ENCODE results near the gene RGL1.

RGL1 gene

DNA sequence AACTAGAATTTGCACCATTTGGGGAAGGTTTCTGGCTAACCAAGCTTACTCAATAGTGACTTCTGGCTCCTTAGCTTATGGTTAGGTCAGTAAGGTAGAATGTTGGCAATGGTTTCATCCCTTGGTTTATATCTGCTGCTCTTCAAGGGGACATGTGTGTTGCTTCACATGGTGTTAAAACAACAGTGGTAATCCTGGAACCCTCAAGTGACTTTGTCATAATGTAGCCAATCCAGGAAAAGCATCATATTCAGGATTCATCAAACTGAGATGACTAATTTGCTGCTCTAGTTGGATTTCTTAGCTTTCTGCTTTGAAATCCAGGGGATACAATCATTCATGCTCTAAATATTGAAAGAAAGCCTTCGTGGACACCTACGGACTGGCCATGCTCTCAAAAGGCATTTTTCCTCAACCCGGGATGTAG, 108.7 kb downstream of the RGL1 start:
- Histone ChIP-seq H3K4me1 (ENCODE audit: control insufficient read depth, low read depth, low read length) (no peaks in the 10 kb centered on the region), H3K36me3 (ENCODE audit: control insufficient read depth, low read depth, low read length) (no peaks in the 10 kb centered on the region), H3K9me3 (ENCODE audit: control insufficient read depth, low read depth, low read length) (no peaks in the 10 kb centered on the region), H3K27me3 (ENCODE audit: control insufficient read depth, insufficient read depth, low read length) (no peaks in the 10 kb centered on the region), H3K4me3 (ENCODE audit: low read length) (no peak overlapping the region), H3K27ac (ENCODE audit: low read length) (no peak overlapping the region), H3K9ac (ENCODE audit: low read length) (no peak overlapping the region)

DNA sequence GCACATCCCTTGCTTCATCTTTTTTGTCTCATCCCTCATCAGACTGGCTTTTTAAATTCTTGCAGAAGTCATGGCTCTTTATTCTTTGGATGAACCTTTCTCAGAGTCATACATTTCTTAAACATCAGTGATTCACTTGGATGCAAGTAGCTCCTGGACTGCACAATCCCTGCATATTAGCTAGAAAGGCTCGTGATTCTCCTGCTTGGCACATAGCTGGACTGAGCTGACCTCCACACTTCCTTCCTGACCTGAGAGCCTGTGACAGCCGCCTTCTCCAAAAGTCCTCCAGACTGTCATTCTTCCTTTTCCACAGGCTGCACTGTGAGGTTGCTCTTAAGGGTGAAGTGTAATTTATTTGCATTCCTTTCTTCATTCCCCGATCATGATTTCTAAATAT, 109.4 kb downstream of the RGL1 start:
- Histone ChIP-seq H3K4me1 (ENCODE audit: control insufficient read depth, low read depth, low read length) (no peaks in the 10 kb centered on the region), H3K36me3 (ENCODE audit: control insufficient read depth, low read depth, low read length) (no peaks in the 10 kb centered on the region), H3K9me3 (ENCODE audit: control insufficient read depth, low read depth, low read length) (no peaks in the 10 kb centered on the region), H3K4me3 (ENCODE audit: low read length) (no peak overlapping the region), H3K9ac (ENCODE audit: low read length) (no peak overlapping the region), H3K27ac (ENCODE audit: low read length) (no peak overlapping the region), H3K27me3 (ENCODE audit: control insufficient read depth, insufficient read depth, low read length) (no peaks in the 10 kb centered on the region)

DNA sequence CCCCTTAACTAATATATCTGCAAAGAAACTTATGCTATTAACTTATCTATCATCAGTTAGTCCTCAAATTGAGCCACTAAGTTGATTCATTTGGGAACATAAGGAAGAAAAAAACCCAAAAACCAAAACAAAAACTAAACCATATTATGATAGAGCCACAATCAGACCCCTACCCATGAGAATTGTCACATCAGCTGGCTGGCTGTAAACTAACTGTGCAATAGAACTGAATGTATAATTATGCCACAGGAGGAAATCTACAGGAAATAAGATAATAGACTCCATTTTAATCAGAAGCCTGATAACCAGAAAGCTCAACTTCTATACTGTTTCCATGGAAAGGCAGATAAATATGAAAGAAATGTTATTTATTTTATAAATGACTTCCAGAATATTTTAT, 110.0 kb downstream of the RGL1 start:
- Histone ChIP-seq H3K9me3 (ENCODE audit: control insufficient read depth, low read depth, low read length) (no peaks in the 10 kb centered on the region), H3K4me1 (ENCODE audit: control insufficient read depth, low read depth, low read length) (no peaks in the 10 kb centered on the region), H3K27ac (ENCODE audit: low read length) (no peak overlapping the region), H3K36me3 (ENCODE audit: control insufficient read depth, low read depth, low read length) (no peaks in the 10 kb centered on the region), H3K27me3 (ENCODE audit: control insufficient read depth, insufficient read depth, low read length) (no peaks in the 10 kb centered on the region), H3K4me3 (ENCODE audit: low read length) (no peak overlapping the region), H3K9ac (ENCODE audit: low read length) (no peak overlapping the region)

DNA sequence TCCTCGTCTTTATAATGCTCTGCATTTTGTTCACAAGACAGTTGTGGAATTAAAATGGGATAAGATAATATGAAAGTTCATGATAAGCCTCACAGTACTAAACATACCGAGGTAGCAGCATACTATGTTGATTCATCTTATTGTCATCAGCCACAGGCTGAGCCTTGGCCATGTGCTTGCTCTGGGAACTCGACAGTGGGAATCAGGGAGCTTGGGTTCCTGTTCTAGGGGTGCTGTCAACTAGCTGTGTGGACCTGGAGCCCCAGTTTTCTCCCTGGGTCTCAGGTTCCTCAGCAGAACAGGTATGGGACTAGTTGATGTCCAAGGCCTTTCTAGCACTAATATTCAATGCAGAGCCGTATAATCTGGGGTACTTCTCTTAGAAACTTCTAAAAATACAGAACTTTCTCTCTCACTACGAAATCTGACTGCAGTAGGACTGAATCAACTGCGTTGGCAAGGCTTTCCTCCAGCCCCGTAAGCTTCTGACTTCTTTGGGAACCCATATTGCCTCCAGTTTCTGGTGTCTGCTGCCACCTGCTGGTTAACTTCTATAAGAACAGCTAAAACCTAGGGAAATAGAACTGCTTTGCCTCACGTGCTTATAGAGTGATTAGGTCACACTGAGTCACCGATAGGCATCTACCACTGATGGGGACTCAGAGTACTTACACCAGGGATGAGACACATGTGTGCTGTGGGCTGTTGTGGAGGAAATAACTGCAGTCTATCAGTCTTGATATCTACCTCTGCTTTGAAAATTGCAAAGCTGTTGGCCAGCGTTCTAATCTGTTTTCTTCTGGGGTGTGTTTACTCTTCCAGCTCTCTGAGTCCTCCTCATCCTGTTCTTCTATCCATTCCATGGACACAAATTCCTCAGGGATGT, 110.9 kb downstream of the RGL1 start:
- Histone ChIP-seq H3K27me3 (ENCODE audit: control insufficient read depth, insufficient read depth, low read length) (no peaks in the 10 kb centered on the region), H3K9me3 (ENCODE audit: control insufficient read depth, low read depth, low read length) (no peaks in the 10 kb centered on the region), H3K4me1 (ENCODE audit: control insufficient read depth, low read depth, low read length) (no peaks in the 10 kb centered on the region), H3K36me3 (ENCODE audit: control insufficient read depth, low read depth, low read length) (no peaks in the 10 kb centered on the region), H3K9ac (ENCODE audit: low read length) (no peak overlapping the region), H3K27ac (ENCODE audit: low read length) (no peak overlapping the region), H3K4me3 (ENCODE audit: low read length) (no peak overlapping the region)

DNA sequence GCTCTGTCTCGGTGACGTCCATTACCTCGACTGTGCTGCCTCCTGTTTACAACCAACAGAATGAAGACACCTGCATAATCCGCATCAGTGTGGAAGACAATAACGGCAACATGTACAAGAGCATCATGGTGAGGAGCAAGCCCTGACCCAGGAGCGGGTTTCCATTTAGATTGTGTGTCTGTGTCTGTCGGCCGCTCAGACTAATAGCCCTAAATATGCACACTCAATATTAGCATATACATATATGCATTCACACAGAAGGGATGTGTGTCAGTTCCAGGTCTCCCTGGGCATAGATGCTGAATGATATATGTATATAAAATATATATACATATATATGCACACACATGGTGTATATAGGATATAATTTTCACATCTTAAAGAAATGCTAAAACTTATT, 111.7 kb downstream of the RGL1 start:
- H3K4me3 ChIP-seq (ENCODE audit: low read length) = no peak overlapping the region
- no peaks in the 10 kb centered on the region for H3K27me3 ChIP-seq (ENCODE audit: control insufficient read depth, insufficient read depth, low read length)
- no peaks in the 10 kb centered on the region for H3K9me3 ChIP-seq (ENCODE audit: control insufficient read depth, low read depth, low read length)
- H3K36me3 ChIP-seq (ENCODE audit: control insufficient read depth, low read depth, low read length) = no peaks in the 10 kb centered on the region
- H3K9ac ChIP-seq (ENCODE audit: low read length) = no peak overlapping the region
- no peaks in the 10 kb centered on the region for H3K4me1 ChIP-seq (ENCODE audit: control insufficient read depth, low read depth, low read length)
- no peak overlapping the region for H3K27ac ChIP-seq (ENCODE audit: low read length)

DNA sequence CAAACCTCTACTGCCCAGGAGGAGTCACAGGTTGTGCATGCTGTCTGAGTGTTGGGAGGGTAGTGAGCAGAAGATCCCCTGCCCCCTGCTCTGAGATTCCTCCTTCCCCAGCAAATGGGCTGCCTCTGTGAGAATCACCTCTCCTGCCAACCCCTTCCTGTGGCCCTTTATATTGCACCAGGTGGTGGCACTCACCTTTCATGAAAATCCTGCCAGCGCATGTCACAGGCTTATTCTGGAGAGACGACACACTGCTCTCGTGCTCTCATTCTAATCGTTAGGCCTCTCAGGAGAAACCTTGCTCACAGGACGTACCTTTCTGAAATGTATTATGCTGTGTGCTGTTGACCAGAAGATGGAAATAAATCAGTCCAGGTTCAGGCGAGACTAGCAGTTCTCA, 113.7 kb downstream of the RGL1 start:
- Histone ChIP-seq H3K4me3 (ENCODE audit: low read length) (no peak overlapping the region), H3K9me3 (ENCODE audit: control insufficient read depth, low read depth, low read length) (no peaks in the 10 kb centered on the region), H3K27me3 (ENCODE audit: control insufficient read depth, insufficient read depth, low read length) (no peaks in the 10 kb centered on the region), H3K4me1 (ENCODE audit: control insufficient read depth, low read depth, low read length) (no peaks in the 10 kb centered on the region), H3K9ac (ENCODE audit: low read length) (no peak overlapping the region), H3K36me3 (ENCODE audit: control insufficient read depth, low read depth, low read length) (no peaks in the 10 kb centered on the region), H3K27ac (ENCODE audit: low read length) (no peak overlapping the region)

DNA sequence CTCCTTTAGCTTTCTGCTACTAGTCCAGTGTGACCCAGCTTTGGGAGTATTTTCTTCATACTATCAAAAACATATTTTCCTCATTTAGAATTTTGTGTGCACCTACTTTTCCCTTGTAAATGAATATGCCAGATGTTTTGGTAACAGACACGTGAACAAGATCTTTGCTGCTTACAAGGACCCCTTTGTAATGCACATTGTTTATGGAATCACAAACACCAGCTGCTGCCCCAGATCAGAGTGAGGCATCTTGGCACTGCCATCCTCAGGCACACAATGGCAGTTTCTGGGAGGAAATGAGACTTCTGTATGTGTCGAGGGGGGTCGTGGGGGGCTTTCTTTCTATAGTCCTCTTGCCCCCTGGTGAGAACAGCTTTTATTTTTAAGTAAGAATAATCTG, 115.7 kb downstream of the RGL1 start:
- H3K27ac ChIP-seq (ENCODE audit: low read length) = no peak overlapping the region
- no peak overlapping the region for H3K4me3 ChIP-seq (ENCODE audit: low read length)
- H3K36me3 ChIP-seq (ENCODE audit: control insufficient read depth, low read depth, low read length) = no peaks in the 10 kb centered on the region
- H3K27me3 ChIP-seq (ENCODE audit: control insufficient read depth, insufficient read depth, low read length) = no peaks in the 10 kb centered on the region
- H3K9me3 ChIP-seq (ENCODE audit: control insufficient read depth, low read depth, low read length) = no peaks in the 10 kb centered on the region
- H3K9ac ChIP-seq (ENCODE audit: low read length) = no peak overlapping the region
- no peaks in the 10 kb centered on the region for H3K4me1 ChIP-seq (ENCODE audit: control insufficient read depth, low read depth, low read length)

DNA sequence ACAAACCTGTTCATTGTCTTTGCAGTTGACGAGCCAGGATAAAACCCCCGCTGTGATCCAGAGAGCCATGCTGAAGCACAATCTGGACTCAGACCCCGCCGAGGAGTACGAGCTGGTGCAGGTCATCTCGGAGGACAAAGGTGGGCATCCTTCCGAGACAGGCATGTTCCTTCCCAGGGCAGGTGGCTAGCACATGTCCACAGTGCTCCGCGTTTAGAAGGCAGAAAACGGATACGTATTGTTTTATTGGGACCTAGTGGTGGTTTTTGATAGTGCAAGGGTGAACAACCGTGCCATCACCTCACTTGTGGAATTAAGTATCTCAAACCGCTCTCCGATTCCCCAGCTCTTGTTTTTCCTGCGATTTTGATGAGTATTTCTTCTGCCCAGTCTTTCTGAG, 117.3 kb downstream of the RGL1 start:
- Histone ChIP-seq H3K4me1 (ENCODE audit: control insufficient read depth, low read depth, low read length) (no peaks in the 10 kb centered on the region), H3K27ac (ENCODE audit: low read length) (no peak overlapping the region), H3K9ac (ENCODE audit: low read length) (no peak overlapping the region), H3K27me3 (ENCODE audit: control insufficient read depth, insufficient read depth, low read length) (no peaks in the 10 kb centered on the region), H3K4me3 (ENCODE audit: low read length) (no peak overlapping the region), H3K9me3 (ENCODE audit: control insufficient read depth, low read depth, low read length) (no peaks in the 10 kb centered on the region), H3K36me3 (ENCODE audit: control insufficient read depth, low read depth, low read length) (no peaks in the 10 kb centered on the region)

DNA sequence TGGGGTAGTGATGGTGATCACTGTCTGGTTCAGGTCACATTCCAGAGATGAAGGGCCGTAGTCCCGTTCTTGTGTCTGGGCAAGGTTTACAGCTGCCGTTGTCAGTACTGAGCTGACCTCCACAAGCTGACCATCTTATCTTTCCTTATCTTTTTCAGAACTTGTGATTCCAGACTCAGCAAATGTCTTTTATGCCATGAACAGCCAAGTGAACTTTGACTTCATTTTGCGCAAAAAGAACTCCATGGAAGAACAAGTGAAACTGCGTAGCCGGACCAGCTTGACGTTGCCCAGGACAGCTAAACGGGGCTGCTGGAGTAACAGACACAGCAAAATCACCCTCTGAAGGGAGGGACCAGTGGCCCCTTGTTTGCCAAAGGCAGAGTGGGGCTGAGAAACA, 121.0 kb downstream of the RGL1 start:
- Histone ChIP-seq H3K4me1 (ENCODE audit: control insufficient read depth, low read depth, low read length) (no peaks in the 10 kb centered on the region), H3K9ac (ENCODE audit: low read length) (no peak overlapping the region), H3K9me3 (ENCODE audit: control insufficient read depth, low read depth, low read length) (no peaks in the 10 kb centered on the region), H3K27ac (ENCODE audit: low read length) (no peak overlapping the region), H3K36me3 (ENCODE audit: control insufficient read depth, low read depth, low read length) (no peaks in the 10 kb centered on the region), H3K27me3 (ENCODE audit: control insufficient read depth, insufficient read depth, low read length) (no peaks in the 10 kb centered on the region), H3K4me3 (ENCODE audit: low read length) (no peak overlapping the region)

DNA sequence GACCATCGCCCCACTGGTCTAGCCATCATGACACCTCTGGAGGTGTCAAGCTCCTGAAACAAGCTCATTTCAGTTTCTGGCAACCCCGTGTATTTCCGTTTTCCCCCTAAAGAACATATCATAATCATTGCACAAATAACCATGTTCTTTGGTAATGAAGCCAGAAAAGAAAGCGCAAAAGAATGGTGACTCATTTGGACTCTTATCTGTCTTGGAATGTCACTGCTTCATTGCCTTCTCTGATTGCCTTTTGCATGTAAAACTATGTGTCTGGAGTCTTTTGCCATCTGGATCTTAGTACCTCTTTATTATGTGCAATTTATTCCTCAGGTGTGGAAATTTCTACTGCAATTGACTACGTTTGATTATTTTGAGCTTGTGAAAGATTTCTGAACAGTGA, 122.1 kb downstream of the RGL1 start:
- H3K4me1 ChIP-seq (ENCODE audit: control insufficient read depth, low read depth, low read length) = no peaks in the 10 kb centered on the region
- no peak overlapping the region for H3K27ac ChIP-seq (ENCODE audit: low read length)
- no peaks in the 10 kb centered on the region for H3K27me3 ChIP-seq (ENCODE audit: control insufficient read depth, insufficient read depth, low read length)
- H3K9me3 ChIP-seq (ENCODE audit: control insufficient read depth, low read depth, low read length) = no peaks in the 10 kb centered on the region
- H3K4me3 ChIP-seq (ENCODE audit: low read length) = no peak overlapping the region
- no peaks in the 10 kb centered on the region for H3K36me3 ChIP-seq (ENCODE audit: control insufficient read depth, low read depth, low read length)
- no peak overlapping the region for H3K9ac ChIP-seq (ENCODE audit: low read length)

DNA sequence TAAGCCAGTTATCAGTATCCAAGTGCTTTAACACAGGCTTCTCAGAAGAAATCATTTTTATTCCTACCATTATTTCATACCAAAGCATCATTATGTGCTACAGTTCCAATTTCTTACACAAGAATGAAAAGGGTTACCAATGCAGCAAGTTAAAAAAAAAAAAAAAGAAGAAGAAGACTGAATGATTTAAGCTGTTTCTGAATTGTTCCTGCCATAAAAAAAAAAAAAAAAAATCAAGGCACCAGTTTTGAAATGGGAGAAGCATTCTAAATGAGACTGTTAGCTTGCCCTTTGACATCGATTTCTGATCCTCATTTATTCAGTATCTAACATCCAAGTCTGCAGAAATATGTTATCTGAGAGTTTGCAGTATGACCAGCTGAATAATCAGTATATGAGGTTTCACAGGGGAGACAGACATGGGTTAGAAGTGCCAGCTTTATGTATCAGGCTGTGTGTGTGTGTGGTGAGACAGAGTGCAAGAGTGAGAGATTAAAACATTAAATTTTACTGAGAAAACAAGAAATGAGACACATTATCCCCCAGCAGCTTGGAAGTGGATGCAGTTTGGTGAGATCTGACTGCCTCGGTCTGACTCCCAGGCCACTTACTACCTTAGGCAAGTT, 126.8 kb downstream of the RGL1 start:
- Histone ChIP-seq H3K4me3 (ENCODE audit: low read length) (no peak overlapping the region), H3K27me3 (ENCODE audit: control insufficient read depth, insufficient read depth, low read length) (no peaks in the 10 kb centered on the region), H3K9me3 (ENCODE audit: control insufficient read depth, low read depth, low read length) (no peaks in the 10 kb centered on the region), H3K36me3 (ENCODE audit: control insufficient read depth, low read depth, low read length) (no peaks in the 10 kb centered on the region), H3K4me1 (ENCODE audit: control insufficient read depth, low read depth, low read length) (no peaks in the 10 kb centered on the region), H3K27ac (ENCODE audit: low read length) (no peak overlapping the region), H3K9ac (ENCODE audit: low read length) (no peak overlapping the region)

DNA sequence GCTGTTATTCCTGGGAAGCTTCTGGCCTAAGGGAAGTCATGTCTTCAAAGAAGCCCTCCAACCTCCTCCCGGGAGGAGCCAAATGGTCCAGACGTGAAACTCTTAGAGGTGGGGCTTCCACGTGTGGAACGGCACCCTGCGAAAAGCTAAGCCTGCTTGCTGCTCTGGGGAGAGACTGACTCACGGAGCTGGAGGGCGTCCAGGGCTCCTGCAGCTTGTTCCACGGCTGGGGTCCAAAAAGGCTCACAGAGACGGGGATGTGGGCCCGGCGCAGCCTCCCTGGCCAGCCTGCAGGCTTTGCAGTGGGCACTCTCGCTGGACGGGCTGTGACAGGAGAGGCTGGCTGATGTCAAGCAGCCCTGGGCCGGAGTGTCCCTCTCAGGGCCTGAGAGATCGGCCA, 127.5 kb downstream of the RGL1 start:
- Histone ChIP-seq H3K4me1 (ENCODE audit: control insufficient read depth, low read depth, low read length) (no peaks in the 10 kb centered on the region), H3K9me3 (ENCODE audit: control insufficient read depth, low read depth, low read length) (no peaks in the 10 kb centered on the region), H3K4me3 (ENCODE audit: low read length) (no peak overlapping the region), H3K36me3 (ENCODE audit: control insufficient read depth, low read depth, low read length) (no peaks in the 10 kb centered on the region), H3K27me3 (ENCODE audit: control insufficient read depth, insufficient read depth, low read length) (no peaks in the 10 kb centered on the region), H3K9ac (ENCODE audit: low read length) (no peak overlapping the region), H3K27ac (ENCODE audit: low read length) (no peak overlapping the region)

Data from iPS-18a (cell line).